Retina (tissue), 1 donor: ENCODE results near the gene ODC1.

Experiments
- DNase-seq: peaks from one replicate; pipeline ENCODE4 v3.0.0-alpha.2; 2016

Gene ODC1

GRCh38 chr2:10433264-10433946, 14.7 kb downstream of the ODC1 start:
- DNase-seq: no peak

- peak; percentile 67 for DNase-seq
These were observed 15.6 kb downstream of the ODC1 start for GRCh38 chr2:10432311-10433181.

GRCh38 chr2:10431797-10432196, 16.3 kb downstream of the ODC1 start:
- DNase-seq: no peak

- no peak for DNase-seq
These were observed 17.1 kb downstream of the ODC1 start for GRCh38 chr2:10430886-10431622.

GRCh38 chr2:10428924-10429323, 19.2 kb downstream of the ODC1 start:
- DNase-seq: no peak

GRCh38 chr2:10428355-10428754, 19.8 kb downstream of the ODC1 start:
- no peak for DNase-seq

GRCh38 chr2:10427618-10427949, 20.5 kb downstream of the ODC1 start:
- no peak for DNase-seq

GRCh38 chr2:10426726-10427617, 21.2 kb downstream of the ODC1 start:
- peak; percentile 82 for DNase-seq

GRCh38 chr2:10425699-10426098, 22.4 kb downstream of the ODC1 start:
- peak; percentile 50 for DNase-seq

GRCh38 chr2:10424916-10425505, 23.1 kb downstream of the ODC1 start:
- DNase-seq: no peak

- no peak for DNase-seq
These were observed 24.1 kb downstream of the ODC1 start for GRCh38 chr2:10424051-10424450.

- DNase-seq: no peak
These were observed 24.7 kb downstream of the ODC1 start for GRCh38 chr2:10423400-10423774.

- DNase-seq: no peak
These were observed 25.3 kb downstream of the ODC1 start for GRCh38 chr2:10422732-10423399.

GRCh38 chr2:10422251-10422650, 25.9 kb downstream of the ODC1 start:
- DNase-seq: no peak

- no peak for DNase-seq
These were observed 28.4 kb downstream of the ODC1 start for GRCh38 chr2:10419553-10420257.

GRCh38 chr2:10417551-10418335, 30.4 kb downstream of the ODC1 start:
- no peak for DNase-seq

GRCh38 chr2:10415640-10416039, 32.5 kb downstream of the ODC1 start:
- DNase-seq: no peak

- no peak for DNase-seq
These were observed 33.1 kb downstream of the ODC1 start for GRCh38 chr2:10415048-10415447.

- no peak for DNase-seq
These were observed 33.5 kb downstream of the ODC1 start for GRCh38 chr2:10414591-10414990.

- DNase-seq: no peak
These were observed 34.1 kb downstream of the ODC1 start for GRCh38 chr2:10413991-10414451.
